Stimulated activated CD4-positive, alpha-beta T cell treated with anti-CD3 and anti-CD28 coated beads, Interleukin-1b, Interleukin-23, amount 100 ng/mL, for 24 hours (primary cell): ENCODE measurements around the gene ZNF48.

ENCODE experiments used
- DNase-seq, 4 experiments: peaks; one replicate each; pipeline ENCODE4 v3.0.0-alpha.2; 2020; ENCODE audit warnings: low read depth in 4 of 4, low spot score in 1 of 4

The ZNF48 gene

GRCh38 chr16:30438835-30439234 is 43.6 kb downstream of the ZNF48 start:
- DNase-seq: no peak

GRCh38 chr16:30439720-30440348 is 44.6 kb downstream of the ZNF48 start:
- no peak for DNase-seq

- DNase-seq: no peak
Measured at GRCh38 chr16:30443631-30444030, 48.4 kb downstream of the ZNF48 start.

- no peak for DNase-seq
Measured at GRCh38 chr16:30444231-30445148, 49.3 kb downstream of the ZNF48 start.

GRCh38 chr16:30445149-30445407 is 49.9 kb downstream of the ZNF48 start:
- DNase-seq: no peak

- peak; percentile 73 to 93 (median 92) for DNase-seq
Measured at GRCh38 chr16:30445408-30446202, 50.4 kb downstream of the ZNF48 start, which contains the start of gene SEPHS2. Gene SEPHS2 (minus strand): TSS chr16:30445874. CDS start chr16:30445727, 147 bp downstream.

GRCh38 chr16:30446203-30446595 is 51.0 kb downstream of the ZNF48 start:
- DNase-seq: no peak

GRCh38 chr16:30447512-30448226 is 52.4 kb downstream of the ZNF48 start:
- DNase-seq: no peak

- DNase-seq: no peak
Measured at GRCh38 chr16:30449116-30449435, 53.9 kb downstream of the ZNF48 start.
